Natural killer cell (primary cell): ENCODE results near the gene TBC1D19. TPM values are rescaled to one million over a fixed set of nuclear protein-coding genes. Genes with fewer than 3 reads are reported as not detected.
"Not testable (repeated sequence)": the region's sequence is repeated elsewhere in the genome, so short reads cannot be mapped to it uniquely, and the experiment has no call there.

Source experiments
- ATAC-seq, 3 donors: fragments of 150-1000 bp in 2 of 3; fragments of 200-7000 bp in 1 of 3; cut with Tn5 transposase; 1 replicate in 1 of 3; 2 replicates in 2 of 3; pipeline ENCODE4 v1.10.0; 2021; ENCODE audit warnings: mild to moderate bottlenecking in 2 of 3, moderate library complexity in 2 of 3
- DNase-seq, 2 donors: peaks; one replicate each; pipeline versions ENCODE4 v3.0.0 to v3.0.0-alpha.2; 2013 to 2021; ENCODE audit warnings: mixed read lengths in 1 of 2
- H3K27ac ChIP-seq: one replicate; pipeline ENCODE4 v1.5.1; 2013; ENCODE audit warnings: mild to moderate bottlenecking, low read length
- H3K27me3 ChIP-seq: one replicate; pipeline ENCODE4 v1.6.1; 2013; ENCODE audit warnings: low read length; ENCODE audit not compliant: control insufficient read depth, insufficient read depth
- H3K36me3 ChIP-seq: one replicate; pipeline ENCODE4 v1.6.1; 2013; ENCODE audit warnings: low read length; ENCODE audit not compliant: control insufficient read depth, insufficient read depth
- H3K4me1 ChIP-seq: one replicate; pipeline ENCODE4 v1.6.1; 2013; ENCODE audit warnings: low read length; ENCODE audit not compliant: control insufficient read depth, insufficient read depth
- H3K4me3 ChIP-seq: one replicate; pipeline ENCODE4 v1.5.1; 2013; ENCODE audit warnings: low read length
- H3K9me3 ChIP-seq: one replicate; pipeline ENCODE4 v1.6.1; 2013; ENCODE audit warnings: low read length; ENCODE audit not compliant: control insufficient read depth, insufficient read depth
- H3K27ac Mint-ChIP-seq, 2 donors: one replicate each; pipeline ENCODE4 v1.8.0; 2022; ENCODE audit warnings: mild to moderate bottlenecking in 2 of 2, mixed read lengths in 2 of 2, moderate library complexity in 1 of 2
- H3K27me3 Mint-ChIP-seq, 2 donors: one replicate each; pipeline ENCODE4 v1.8.0; 2022; ENCODE audit warnings: low read depth in 2 of 2, mixed read lengths in 2 of 2
- H3K36me3 Mint-ChIP-seq: one replicate; pipeline ENCODE4 v1.8.0; 2022; ENCODE audit warnings: mixed read lengths
- H3K4me1 Mint-ChIP-seq, 2 donors: one replicate each; pipeline ENCODE4 v1.8.0; 2022; ENCODE audit warnings: mixed read lengths in 2 of 2
- H3K4me3 Mint-ChIP-seq: one replicate; pipeline ENCODE4 v1.8.0; 2022; ENCODE audit warnings: mild to moderate bottlenecking, moderate library complexity, mixed read lengths
- H3K9me3 Mint-ChIP-seq, 2 donors: one replicate each; pipeline ENCODE4 v1.8.0; 2022; ENCODE audit warnings: mixed read lengths in 2 of 2
- CTCF ChIP-seq: fragments of 200-600 bp; IDR thresholded peaks from one replicate; pipeline ENCODE4 v1.8.0; 2022; ENCODE audit warnings: antibody characterized with exemption
- WGBS: methylation state at CpG from one replicate; pipeline ENCODE4 v1.1.7; 2013; ENCODE audit warnings: missing lambda C conversion rate; ENCODE audit not compliant: insufficient coverage; 5-methylcytosine and 5-hydroxymethylcytosine counted together
- intact Hi-C: fragments of 100-400 bp; cut with micrococcal nuclease; formaldehyde crosslinking; loops from one replicate; pipeline ENCODE4 v1.14.2; 2022
- total RNA-seq, 4 donors: library from RNA; stranded (reverse); fragments of 120-200 nt in 1 of 4; gene quantifications; one replicate each; pipeline versions ENCODE4 v1.2.3 to v1.2.4, GENCODE V29; 2013 to 2022

The TBC1D19 gene
- total RNA-seq, 3 donors from 2014 or later (not counting 1 experiment from before 2014, with no cell fraction given), result 13.0 to 21.3 (median 16.8) TPM

- no peaks in the 10 kb centered on the region for H3K36me3 ChIP-seq
Measured at GRCh38 chr4:26648260-26648659, 64.4 kb downstream of the TBC1D19 start.

GRCh38 chr4:26660261-26660660 is 76.4 kb downstream of the TBC1D19 start:
- Mint-ChIP-seq H3K4me1 (no peaks in the 10 kb centered on the region), H3K36me3 (peaks cover 6% of the 10 kb centered on the region), H3K9me3 (peaks cover 0 to 2% of the 10 kb centered on the region in 2 donors), H3K27ac (no peak overlapping the region), H3K4me3 (no peak overlapping the region), H3K27me3 (no peaks in the 10 kb centered on the region)
- no peak for TF ChIP-seq CTCF
- Histone ChIP-seq H3K36me3 (peaks cover 9% of the 10 kb centered on the region), H3K27ac (no peak overlapping the region), H3K9me3 (no peaks in the 10 kb centered on the region), H3K4me1 (no peaks in the 10 kb centered on the region), H3K4me3 (no peak overlapping the region), H3K27me3 (no peaks in the 10 kb centered on the region)
- no peak for DNase-seq
- intact Hi-C loops, result no loop called here
- 100% methylated on average over 2 of the region's 3 CpGs for WGBS
- no peak for ATAC-seq

More at GRCh38 chr4:26648260-26648659, 64.4 kb downstream of the TBC1D19 start:
- peaks cover 0 to 7% of the 10 kb centered on the region in 2 donors for H3K4me1 Mint-ChIP-seq
- H3K36me3 Mint-ChIP-seq, result no peaks in the 10 kb centered on the region
- no CpG with 5 or more reads among the region's 1 CpG for WGBS
- DNase-seq (no peak), ATAC-seq (no peak)
- Histone ChIP-seq H3K9me3 (no peaks in the 10 kb centered on the region), H3K4me3 (no peak overlapping the region), H3K27ac (no peak overlapping the region), H3K27me3 (no peaks in the 10 kb centered on the region), H3K4me1 (no peaks in the 10 kb centered on the region)
- H3K4me3 Mint-ChIP-seq, result no peak overlapping the region
- no peaks in the 10 kb centered on the region for H3K27me3 Mint-ChIP-seq
- peaks cover 0 to 4% of the 10 kb centered on the region in 2 donors for H3K9me3 Mint-ChIP-seq
- intact Hi-C loops, result no loop called here
- peak overlapping the region; percentile 0 to 60 for H3K27ac Mint-ChIP-seq
- no peak for TF ChIP-seq CTCF

GRCh38 chr4:26663888-26664287 is 80.0 kb downstream of the TBC1D19 start:
- Histone ChIP-seq H3K27me3 (no peaks in the 10 kb centered on the region), H3K27ac (no peak overlapping the region), H3K4me1 (no peaks in the 10 kb centered on the region), H3K36me3 (peaks cover 9% of the 10 kb centered on the region), H3K9me3 (no peaks in the 10 kb centered on the region), H3K4me3 (no peak overlapping the region)
- no peak for TF ChIP-seq CTCF
- Mint-ChIP-seq H3K4me3 (no peak overlapping the region), H3K9me3 (no peaks in the 10 kb centered on the region), H3K27ac (no peak overlapping the region), H3K36me3 (no peaks in the 10 kb centered on the region), H3K4me1 (no peaks in the 10 kb centered on the region), H3K27me3 (no peaks in the 10 kb centered on the region)
- ATAC-seq (no peak), DNase-seq (no peak)
- intact Hi-C loops, result no loop called here

- no peak overlapping the region for H3K27ac ChIP-seq
- Mint-ChIP-seq H3K9me3 (no peaks in the 10 kb centered on the region), H3K4me3 (no peak overlapping the region), H3K4me1 (peaks cover 0 to 7% of the 10 kb centered on the region in 2 donors), H3K27ac (no peak overlapping the region), H3K36me3 (no peaks in the 10 kb centered on the region), H3K27me3 (no peaks in the 10 kb centered on the region)
- DNase-seq (no peak), ATAC-seq (no peak)
- intact Hi-C loops, result no loop called here
- H3K4me3 ChIP-seq, result no peak overlapping the region
- TF ChIP-seq CTCF, result no peak
- 80% methylated on average over 1 of the region's 2 CpGs for WGBS
- no peaks in the 10 kb centered on the region for H3K27me3 ChIP-seq
- no peaks in the 10 kb centered on the region for H3K9me3 ChIP-seq
- no peaks in the 10 kb centered on the region for H3K4me1 ChIP-seq
- H3K36me3 ChIP-seq, result no peaks in the 10 kb centered on the region
Measured at GRCh38 chr4:26670903-26671537, 87.1 kb downstream of the TBC1D19 start.

- WGBS, result 89% methylated on average over 1 of the region's 1 CpG
- H3K4me1 Mint-ChIP-seq, H3K4me3 Mint-ChIP-seq, H3K27ac ChIP-seq, intact Hi-C loops, H3K27ac Mint-ChIP-seq, H3K36me3 ChIP-seq, H3K27me3 Mint-ChIP-seq, H3K27me3 ChIP-seq, H3K4me3 ChIP-seq, ATAC-seq, H3K4me1 ChIP-seq, DNase-seq: not testable (repeated sequence)
- peaks cover 6 to 13% of the 10 kb centered on the region in 2 donors for H3K9me3 Mint-ChIP-seq
- H3K36me3 Mint-ChIP-seq, result peaks cover 36% of the 10 kb centered on the region
- H3K9me3 ChIP-seq, result peaks cover 11% of the 10 kb centered on the region
Measured at GRCh38 chr4:26679040-26679695, 95.3 kb downstream of the TBC1D19 start.
